Measurements from ENCODE around the gene IGHMBP2. TPM values are rescaled to one million over a fixed set of nuclear protein-coding genes. Genes with fewer than 3 reads are reported as not detected.

The IGHMBP2 gene
- total RNA-seq, 4 donors from 2014 or later: 25.2 to 195 (median 111) TPM

DNA sequence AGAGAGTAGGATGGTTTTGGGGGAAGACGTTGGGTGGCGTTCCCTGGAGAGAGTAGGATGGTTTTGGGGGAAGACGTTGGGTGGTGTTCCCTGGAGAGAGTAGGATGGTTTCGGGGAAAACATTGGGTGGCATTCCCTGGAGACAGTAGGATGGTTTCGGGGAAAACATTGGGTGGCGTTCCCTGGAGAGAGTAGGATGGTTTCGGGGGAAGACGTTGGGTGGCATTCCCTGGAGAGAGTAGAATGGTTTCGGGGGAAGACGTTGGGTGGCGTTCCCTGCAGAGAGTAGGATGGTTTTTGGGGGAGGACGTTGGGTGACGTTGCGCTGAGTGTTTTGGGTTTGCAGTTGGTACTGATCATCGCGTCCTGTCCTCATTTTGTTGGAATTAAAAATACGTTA lies 28.2 kb downstream of the IGHMBP2 start:
- H3K4me3 ChIP-seq: no peak overlapping the region
- no peaks in the 10 kb centered on the region for H3K9me3 ChIP-seq
- peaks cover 0 to 18% (median 11%) of the 10 kb centered on the region in 4 donors for H3K4me1 ChIP-seq
- intact Hi-C loops (cut with DNase I; ENCODE audit: low total_unique reads) (no loop called here), in situ Hi-C loops (cut with MboI; ENCODE audit: low pct_ligation_motif_present in 1 of 4, low pct_unique_long_range_greater_than_20kb in 1 of 4, low sequenced_read_pairs in 3 of 4) (no loop called here)
- no peak for DNase-seq
- peaks cover 0 to 22% (median 8%) of the 10 kb centered on the region in 4 donors for H3K36me3 ChIP-seq
- TF ChIP-seq POLR2A (IDR thresholded peaks at IDR 0.05): no peak
- H3K27ac ChIP-seq: peak overlapping the region in 1 of 4 donors; percentile 83
- 89 to 91% methylated on average over 17 of the region's 17 CpGs for WGBS, 2 donors (ENCODE audit: low coverage in 1 of 2)
- H3K27me3 ChIP-seq: no peaks in the 10 kb centered on the region

GRCh38 chr11:68932358-68932757 lies 28.7 kb downstream of the IGHMBP2 start:
- no peak for TF ChIP-seq POLR2A (IDR thresholded peaks at IDR 0.05)
- TF ChIP-seq EP300 (IDR thresholded peaks at IDR 0.05; ENCODE audit: low read depth): no peak
- TF ChIP-seq POLR2AphosphoS5 (IDR thresholded peaks at IDR 0.05): no peak
- TF ChIP-seq, protein P1, sequence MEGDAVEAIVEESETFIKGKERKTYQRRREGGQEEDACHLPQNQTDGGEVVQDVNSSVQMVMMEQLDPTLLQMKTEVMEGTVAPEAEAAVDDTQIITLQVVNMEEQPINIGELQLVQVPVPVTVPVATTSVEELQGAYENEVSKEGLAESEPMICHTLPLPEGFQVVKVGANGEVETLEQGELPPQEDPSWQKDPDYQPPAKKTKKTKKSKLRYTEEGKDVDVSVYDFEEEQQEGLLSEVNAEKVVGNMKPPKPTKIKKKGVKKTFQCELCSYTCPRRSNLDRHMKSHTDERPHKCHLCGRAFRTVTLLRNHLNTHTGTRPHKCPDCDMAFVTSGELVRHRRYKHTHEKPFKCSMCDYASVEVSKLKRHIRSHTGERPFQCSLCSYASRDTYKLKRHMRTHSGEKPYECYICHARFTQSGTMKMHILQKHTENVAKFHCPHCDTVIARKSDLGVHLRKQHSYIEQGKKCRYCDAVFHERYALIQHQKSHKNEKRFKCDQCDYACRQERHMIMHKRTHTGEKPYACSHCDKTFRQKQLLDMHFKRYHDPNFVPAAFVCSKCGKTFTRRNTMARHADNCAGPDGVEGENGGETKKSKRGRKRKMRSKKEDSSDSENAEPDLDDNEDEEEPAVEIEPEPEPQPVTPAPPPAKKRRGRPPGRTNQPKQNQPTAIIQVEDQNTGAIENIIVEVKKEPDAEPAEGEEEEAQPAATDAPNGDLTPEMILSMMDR (IDR thresholded peaks at IDR 0.05): no peak
- in situ Hi-C loops (cut with MboI; ENCODE audit: low pct_ligation_motif_present in 1 of 4, low pct_unique_long_range_greater_than_20kb in 1 of 4, low sequenced_read_pairs in 3 of 4) (no loop called here), intact Hi-C loops (cut with DNase I; ENCODE audit: low total_unique reads) (no loop called here)
- no peak for DNase-seq
- Histone ChIP-seq H3K4me3 (no peak overlapping the region), H3K9me3 (no peaks in the 10 kb centered on the region), H3K36me3 (peaks cover 0 to 25% (median 8%) of the 10 kb centered on the region in 4 donors), H3K4me1 (peaks cover 0 to 14% (median 11%) of the 10 kb centered on the region in 4 donors), H3K27ac (peak overlapping the region in 2 of 4 donors; percentile 53 to 83), H3K27me3 (no peaks in the 10 kb centered on the region)
- WGBS, 2 donors (ENCODE audit: low coverage in 1 of 2): 85% methylated on average over 7 of the region's 7 CpGs; no CpG with 5 or more reads in 1 of the 2 donors

DNA sequence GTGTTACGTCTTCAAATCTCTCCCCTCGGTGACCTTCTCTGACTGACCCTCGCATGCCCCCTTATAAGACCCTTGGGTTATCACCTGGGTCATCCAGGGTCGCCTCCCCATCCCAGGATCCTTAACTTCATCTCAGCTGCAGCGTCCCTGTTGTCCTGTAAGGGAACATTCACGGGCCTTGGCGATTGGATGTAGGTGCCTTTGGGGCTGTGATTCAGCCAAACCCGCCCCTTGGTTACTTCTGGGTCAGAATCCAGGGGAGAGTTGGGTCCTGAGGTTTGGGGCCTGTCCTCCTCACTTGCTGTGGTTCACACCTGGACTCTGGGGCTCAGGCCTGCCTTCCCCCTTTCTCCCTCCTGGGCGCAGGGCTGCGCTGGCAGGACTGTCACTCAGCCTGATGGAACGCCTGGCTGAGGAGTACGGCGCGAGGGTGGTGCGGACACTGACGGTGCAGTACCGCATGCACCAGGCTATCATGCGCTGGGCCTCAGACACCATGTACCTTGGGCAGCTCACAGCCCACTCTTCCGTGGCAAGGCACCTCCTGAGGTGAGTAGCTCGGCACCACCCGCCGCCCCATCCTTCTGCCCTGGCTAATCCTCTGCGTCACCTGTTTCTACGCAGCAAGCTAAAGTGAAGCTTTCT lies 29.4 kb downstream of the IGHMBP2 start:
- Histone ChIP-seq H3K4me1 (peaks cover 0 to 10% (median 5%) of the 10 kb centered on the region in 4 donors), H3K4me3 (no peak overlapping the region), H3K9me3 (no peaks in the 10 kb centered on the region), H3K27me3 (no peaks in the 10 kb centered on the region), H3K36me3 (peaks cover 0 to 28% (median 8%) of the 10 kb centered on the region in 4 donors), H3K27ac (peak overlapping the region; percentile 53 to 83 (median 70))
- 95% methylated on average over 20 of the region's 24 CpGs; no CpG with 5 or more reads in 1 of the 2 donors for WGBS, 2 donors (ENCODE audit: low coverage in 1 of 2)
- no peak for DNase-seq
- TF ChIP-seq, protein P1 (IDR thresholded peaks at IDR 0.05): no peak
- TF ChIP-seq POLR2A (IDR thresholded peaks at IDR 0.05) (no peak), POLR2AphosphoS5 (IDR thresholded peaks at IDR 0.05) (no peak), EP300 (IDR thresholded peaks at IDR 0.05; ENCODE audit: low read depth) (no peak)
- intact Hi-C loops (cut with DNase I; ENCODE audit: low total_unique reads): no loop called here
- in situ Hi-C loops (cut with MboI; ENCODE audit: low pct_ligation_motif_present in 1 of 4, low pct_unique_long_range_greater_than_20kb in 1 of 4, low sequenced_read_pairs in 3 of 4): no loop called here

DNA sequence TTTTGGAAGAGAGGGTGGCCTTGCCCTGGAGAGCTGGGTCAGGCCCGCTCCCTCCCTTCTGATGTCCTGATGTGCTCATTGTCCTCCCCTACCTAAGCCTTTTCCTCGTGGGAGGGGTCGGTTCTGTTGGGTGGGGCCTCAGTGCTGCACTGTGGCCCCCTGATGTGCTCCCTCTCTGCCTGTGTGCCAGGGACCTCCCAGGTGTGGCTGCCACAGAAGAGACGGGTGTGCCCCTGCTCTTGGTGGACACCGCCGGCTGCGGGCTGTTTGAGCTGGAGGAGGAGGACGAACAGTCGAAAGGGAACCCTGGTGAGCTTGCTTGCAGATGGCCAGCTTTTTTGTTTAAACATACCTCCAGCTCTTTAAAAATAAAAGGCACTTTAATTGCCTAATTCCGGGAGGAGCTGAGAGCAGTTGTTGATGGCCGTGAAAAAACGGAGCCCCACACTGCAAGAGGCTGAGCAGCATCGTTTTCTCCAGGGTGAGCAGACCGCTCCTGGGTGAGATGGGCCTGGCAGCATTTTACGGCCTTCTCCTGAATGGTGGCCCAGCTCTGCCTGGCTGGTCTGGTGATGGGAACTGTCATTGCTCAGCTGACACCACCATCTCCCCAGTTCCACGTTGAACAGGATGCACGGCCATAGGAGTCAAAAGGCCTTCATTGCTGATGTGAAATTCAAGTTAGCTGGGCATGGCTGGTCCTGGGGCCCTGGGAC lies 30.1 kb downstream of the IGHMBP2 start:
- peak overlapping the region; percentile 53 to 83 (median 70) for H3K27ac ChIP-seq
- in situ Hi-C loops (cut with MboI; ENCODE audit: low pct_ligation_motif_present in 1 of 4, low pct_unique_long_range_greater_than_20kb in 1 of 4, low sequenced_read_pairs in 3 of 4): no loop called here

More for the DNA sequence above, 30.1 kb downstream of the IGHMBP2 start:
- no peak for TF ChIP-seq POLR2A (IDR thresholded peaks at IDR 0.05)
- TF ChIP-seq POLR2AphosphoS5 (IDR thresholded peaks at IDR 0.05): no peak
- TF ChIP-seq, protein P1 (IDR thresholded peaks at IDR 0.05): no peak
- no peak for TF ChIP-seq EP300 (IDR thresholded peaks at IDR 0.05; ENCODE audit: low read depth)
- peaks cover 0 to 28% (median 8%) of the 10 kb centered on the region in 4 donors for H3K36me3 ChIP-seq
- no peaks in the 10 kb centered on the region for H3K27me3 ChIP-seq
- H3K4me1 ChIP-seq: peaks cover 0 to 4% (median 0%) of the 10 kb centered on the region in 4 donors
- WGBS, 2 donors (ENCODE audit: low coverage in 1 of 2): 71 to 82% methylated on average over 5 to 17 of the region's 17 CpGs
- no peaks in the 10 kb centered on the region for H3K9me3 ChIP-seq
- no peak for DNase-seq
- intact Hi-C loops (cut with DNase I; ENCODE audit: low total_unique reads): no loop called here
- no peak overlapping the region for H3K4me3 ChIP-seq
